HepG2 (cell line): ENCODE measurements around the gene RB1. TPM values are rescaled to one million over a fixed set of nuclear protein-coding genes. Genes with fewer than 3 reads are reported as not detected.

Experiments used
- ELF3 ChIP-seq: IDR thresholded peaks from 2 replicates; pipeline ENCODE4 v1.6.1; 2016; ENCODE audit warnings: missing genetic modification reagents, missing compliant biosample characterization
- GATAD2A ChIP-seq: IDR thresholded peaks from 2 replicates; pipeline ENCODE4 v1.6.1; 2016
- NFKB2 ChIP-seq: sonication (generic); formaldehyde crosslinking; IDR thresholded peaks from 2 replicates; pipeline ENCODE4 v1.4.0; 2020; ENCODE audit warnings: missing genetic modification reagents, borderline replicate concordance
- NR1H2 ChIP-seq: sonication (generic); formaldehyde crosslinking; IDR thresholded peaks from 2 replicates; pipeline ENCODE4 v1.8.1; 2022; ENCODE audit warnings: low read depth, missing genetic modification reagents, borderline replicate concordance
- RAD51 ChIP-seq: fragments of 450-650 bp; IDR thresholded peaks from 2 replicates; pipeline ENCODE4 v1.6.1; 2016; ENCODE audit warnings: borderline replicate concordance
- RNF2 ChIP-seq: fragments of 450-650 bp; conservative IDR thresholded peaks from 2 replicates; pipeline ENCODE4 v1.6.1; 2016; ENCODE audit warnings: low read depth
- SMARCC2 ChIP-seq: fragments of 450-650 bp; IDR thresholded peaks from 2 replicates; pipeline ENCODE4 v1.6.1; 2017; ENCODE audit warnings: antibody characterized with exemption, mild to moderate bottlenecking
- SMC3 ChIP-seq: IDR thresholded peaks from 2 replicates; pipeline ENCODE4 v1.6.1; 2011; ENCODE audit warnings: low read length, improper control_type of control experiment
- STAG1 ChIP-seq: sonication (generic); formaldehyde crosslinking; IDR thresholded peaks from 2 replicates; pipeline ENCODE4 v1.4.0; 2020; ENCODE audit warnings: missing genetic modification reagents
- THRA ChIP-seq: sonication (generic); formaldehyde crosslinking; IDR thresholded peaks from 2 replicates; pipeline ENCODE4 v1.4.0; 2020; ENCODE audit warnings: missing genetic modification reagents, borderline replicate concordance
- ZNF317 ChIP-seq: sonication (generic); formaldehyde crosslinking; IDR thresholded peaks from 2 replicates; pipeline ENCODE4 v1.5.0; 2020; ENCODE audit warnings: mild to moderate bottlenecking, missing genetic modification reagents
- ZNF431 ChIP-seq: sonication (generic); formaldehyde crosslinking; IDR thresholded peaks from 2 replicates; pipeline ENCODE4 v1.9.0; 2022; ENCODE audit warnings: missing genetic modification reagents, low read depth, mild to moderate bottlenecking, borderline replicate concordance
- ZNF460 ChIP-seq: sonication (generic); formaldehyde crosslinking; IDR thresholded peaks from 2 replicates; pipeline ENCODE4 v1.5.1; 2020; ENCODE audit warnings: missing genetic modification reagents, mild to moderate bottlenecking, borderline replicate concordance
- ZNF530 ChIP-seq: sonication (generic); formaldehyde crosslinking; IDR thresholded peaks from 2 replicates; pipeline ENCODE4 v1.5.0; 2020; ENCODE audit warnings: low read depth, mild to moderate bottlenecking, missing genetic modification reagents
- ZNF562 ChIP-seq: sonication (generic); formaldehyde crosslinking; IDR thresholded peaks from 2 replicates; pipeline ENCODE4 v1.8.0; 2022; ENCODE audit warnings: missing genetic modification reagents, borderline replicate concordance
- ZNF609 ChIP-seq: sonication (generic); formaldehyde crosslinking; IDR thresholded peaks from 2 replicates; pipeline ENCODE4 v1.4.0; 2020; ENCODE audit warnings: mild to moderate bottlenecking, missing genetic modification reagents, borderline replicate concordance
- ZNF724P ChIP-seq: sonication (generic); formaldehyde crosslinking; IDR thresholded peaks from 2 replicates; pipeline ENCODE4 v1.8.0; 2022; ENCODE audit warnings: missing genetic modification reagents, borderline replicate concordance
- ZNF75D ChIP-seq: sonication (generic); formaldehyde crosslinking; IDR thresholded peaks from 2 replicates; pipeline ENCODE4 v1.8.1; 2023; ENCODE audit warnings: missing genetic modification reagents, mild to moderate bottlenecking, borderline replicate concordance
- ZNF766 ChIP-seq: sonication (generic); formaldehyde crosslinking; IDR thresholded peaks from 2 replicates; pipeline ENCODE4 v1.5.0; 2020; ENCODE audit warnings: missing genetic modification reagents, borderline replicate concordance
- polyA plus RNA-seq, 8 experiments: library from polyadenylated mRNA; depleted of rRNA in 3 of 8; stranded (reverse) in 7 of 8; unstranded in 1 of 8; fragments of >200 nt; fragmentation: Illumina TruSeq in 4 of 8; extraction: Trizol in 4 of 8; gene quantifications; 2 replicates each; pipeline versions ENCODE4 v1.2.1 to v1.2.3, GENCODE V29; 2011 to 2016; ENCODE audit warnings: low read depth in 4 of 8, missing spikeins in 1 of 8, mixed read lengths in 1 of 8; ENCODE audit not compliant: insufficient read depth in 1 of 8
- total RNA-seq, 5 experiments: library from RNA; depleted of rRNA; stranded (reverse); fragments of >200 nt; fragmentation: Illumina TruSeq; extraction: Trizol; gene quantifications; 2 replicates each; pipeline ENCODE4 v1.2.3, GENCODE V29; 2016; ENCODE audit warnings: low read depth in 1 of 5
- TF ChIP-seq, protein P1 (sequence below): sonication (generic); formaldehyde crosslinking; IDR thresholded peaks from 2 replicates; pipeline ENCODE4 v1.4.0; 2020; ENCODE audit warnings: missing genetic modification reagents, mild to moderate bottlenecking, borderline replicate concordance
- TF ChIP-seq, protein P2 (sequence below): sonication (generic); formaldehyde crosslinking; conservative IDR thresholded peaks from 2 replicates; pipeline ENCODE4 v1.4.0; 2020; ENCODE audit warnings: mild to moderate bottlenecking, missing genetic modification reagents, moderate library complexity

The RB1 gene
- total and polyA plus RNA-seq, 2 of the 13 experiments (the other 11 are each of a cell fraction or from before 2014, with no cell fraction given): 15.6 to 23.7 TPM

DNA sequence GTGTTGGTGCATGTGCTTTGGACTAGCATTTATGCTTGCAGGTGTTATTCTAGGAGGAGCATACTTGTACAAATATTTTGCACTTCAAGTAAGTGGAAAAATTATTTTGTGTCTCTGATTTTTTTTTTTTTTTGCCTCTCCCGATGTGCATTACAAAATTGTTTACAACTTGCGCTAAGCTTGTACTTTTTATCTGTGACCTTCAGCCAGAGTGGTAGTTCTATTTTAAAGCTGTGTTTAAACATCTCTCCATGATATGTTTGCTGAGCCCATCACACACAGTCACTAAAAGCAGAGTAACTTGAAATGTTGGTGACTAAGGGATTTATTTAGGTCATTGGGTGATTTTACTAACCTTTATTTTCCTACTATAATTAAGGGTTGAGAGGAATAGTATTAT, 49.7 kb upstream of the RB1 start (continued):
- TF ChIP-seq ZNF609 (peak; percentile 61; the same call in 1 of the 2 replicates), ZNF724P (CRISPR knock-in tag) (no peak), RAD51 (no peak), SMARCC2 (no peak), ZNF75D (CRISPR knock-in tag) (no peak), ZNF766 (no peak), GATAD2A (CRISPR knock-in tag) (peak; percentile 66), RNF2 (no peak), ZNF460 (CRISPR knock-in tag) (no peak), ELF3 (CRISPR knock-in tag) (no peak), ZNF562 (CRISPR knock-in tag) (no peak), STAG1 (no peak), NFKB2 (CRISPR knock-in tag) (no peak), THRA (peak; percentile 24; the same call in 1 of the 2 replicates), ZNF431 (CRISPR knock-in tag) (no peak), SMC3 (no peak), NR1H2 (CRISPR knock-in tag) (no peak), ZNF317 (0 out of 2 replicates have a peak, but pooled peaks have one; percentile 45), ZNF530 (CRISPR knock-in tag) (no peak)
- TF ChIP-seq, protein P1, sequence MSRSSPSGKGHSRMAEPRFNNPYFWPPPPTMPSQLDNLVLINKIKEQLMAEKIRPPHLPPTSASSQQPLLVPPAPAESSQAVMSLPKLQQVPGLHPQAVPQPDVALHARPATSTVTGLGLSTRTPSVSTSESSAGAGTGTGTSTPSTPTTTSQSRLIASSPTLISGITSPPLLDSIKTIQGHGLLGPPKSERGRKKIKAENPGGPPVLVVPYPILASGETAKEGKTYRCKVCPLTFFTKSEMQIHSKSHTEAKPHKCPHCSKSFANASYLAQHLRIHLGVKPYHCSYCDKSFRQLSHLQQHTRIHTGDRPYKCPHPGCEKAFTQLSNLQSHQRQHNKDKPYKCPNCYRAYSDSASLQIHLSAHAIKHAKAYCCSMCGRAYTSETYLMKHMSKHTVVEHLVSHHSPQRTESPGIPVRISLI: peak; percentile 87
- TF ChIP-seq, protein P2, sequence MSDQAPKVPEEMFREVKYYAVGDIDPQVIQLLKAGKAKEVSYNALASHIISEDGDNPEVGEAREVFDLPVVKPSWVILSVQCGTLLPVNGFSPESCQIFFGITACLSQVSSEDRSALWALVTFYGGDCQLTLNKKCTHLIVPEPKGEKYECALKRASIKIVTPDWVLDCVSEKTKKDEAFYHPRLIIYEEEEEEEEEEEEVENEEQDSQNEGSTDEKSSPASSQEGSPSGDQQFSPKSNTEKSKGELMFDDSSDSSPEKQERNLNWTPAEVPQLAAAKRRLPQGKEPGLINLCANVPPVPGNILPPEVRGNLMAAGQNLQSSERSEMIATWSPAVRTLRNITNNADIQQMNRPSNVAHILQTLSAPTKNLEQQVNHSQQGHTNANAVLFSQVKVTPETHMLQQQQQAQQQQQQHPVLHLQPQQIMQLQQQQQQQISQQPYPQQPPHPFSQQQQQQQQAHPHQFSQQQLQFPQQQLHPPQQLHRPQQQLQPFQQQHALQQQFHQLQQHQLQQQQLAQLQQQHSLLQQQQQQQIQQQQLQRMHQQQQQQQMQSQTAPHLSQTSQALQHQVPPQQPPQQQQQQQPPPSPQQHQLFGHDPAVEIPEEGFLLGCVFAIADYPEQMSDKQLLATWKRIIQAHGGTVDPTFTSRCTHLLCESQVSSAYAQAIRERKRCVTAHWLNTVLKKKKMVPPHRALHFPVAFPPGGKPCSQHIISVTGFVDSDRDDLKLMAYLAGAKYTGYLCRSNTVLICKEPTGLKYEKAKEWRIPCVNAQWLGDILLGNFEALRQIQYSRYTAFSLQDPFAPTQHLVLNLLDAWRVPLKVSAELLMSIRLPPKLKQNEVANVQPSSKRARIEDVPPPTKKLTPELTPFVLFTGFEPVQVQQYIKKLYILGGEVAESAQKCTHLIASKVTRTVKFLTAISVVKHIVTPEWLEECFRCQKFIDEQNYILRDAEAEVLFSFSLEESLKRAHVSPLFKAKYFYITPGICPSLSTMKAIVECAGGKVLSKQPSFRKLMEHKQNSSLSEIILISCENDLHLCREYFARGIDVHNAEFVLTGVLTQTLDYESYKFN (CRISPR knock-in tag): peak; percentile 82
